Fibroblast of lung (primary cell): ENCODE data around the gene SSBP3. TPM values are rescaled to one million over a fixed set of nuclear protein-coding genes. Genes with fewer than 3 reads are reported as not detected.
A peak's percentile ranks its signal among the peaks of the same experiment; 100 is the strongest.

Experiments
- DNase-seq, 2 donors: peaks; one replicate each; pipeline versions ENCODE4 v3.0.0 to v3.0.0-alpha.2; 2010; ENCODE audit warnings: low read depth in 2 of 2
- H2AFZ ChIP-seq: 2 replicates; pipeline ENCODE4 v1.5.1; 2012; ENCODE audit warnings: low read length, control low read depth, inconsistent platforms
- H3K27ac ChIP-seq: 2 replicates; pipeline ENCODE4 v1.5.1; 2011; ENCODE audit warnings: low read length, control low read depth; ENCODE audit not compliant: insufficient read depth
- H3K27me3 ChIP-seq: 2 replicates; pipeline ENCODE4 v1.5.1; 2011; ENCODE audit warnings: mild to moderate bottlenecking, low read length; ENCODE audit not compliant: control insufficient read depth, insufficient read depth
- H3K36me3 ChIP-seq: 2 replicates; pipeline ENCODE4 v1.5.1; 2011; ENCODE audit warnings: low read length; ENCODE audit not compliant: control insufficient read depth, insufficient read depth
- H3K4me1 ChIP-seq: 2 replicates; pipeline ENCODE4 v1.5.1; 2011; ENCODE audit warnings: low read length; ENCODE audit not compliant: control insufficient read depth, insufficient read depth; ENCODE audit errors: extremely low read depth
- H3K4me2 ChIP-seq: 2 replicates; pipeline ENCODE4 v1.5.1; 2011; ENCODE audit warnings: low read length, control low read depth; ENCODE audit not compliant: insufficient read depth; ENCODE audit errors: extremely low read depth
- H3K4me3 ChIP-seq, 4 experiments: fragments of 200-600 bp in 1 of 4; sonication (generic) in 1 of 4; replicated peaks in 1 of 4; 2 replicates each; pipeline ENCODE4 v1.5.1; 2011 to 2016; ENCODE audit warnings: low read length in 4 of 4, low read depth in 3 of 4, mild to moderate bottlenecking in 3 of 4, control low read depth in 2 of 4, inconsistent platforms in 1 of 4, mixed read lengths in 1 of 4; ENCODE audit not compliant: insufficient read depth in 1 of 4; ENCODE audit errors: control extremely low read depth in 1 of 4
- H3K79me2 ChIP-seq: 2 replicates; pipeline ENCODE4 v1.5.1; 2012; ENCODE audit warnings: mild to moderate bottlenecking, low read length, inconsistent platforms; ENCODE audit not compliant: control insufficient read depth, insufficient read depth
- H3K9ac ChIP-seq: 2 replicates; pipeline ENCODE4 v1.5.1; 2011; ENCODE audit warnings: mild to moderate bottlenecking, low read length, control low read depth; ENCODE audit not compliant: insufficient read depth
- H3K9me3 ChIP-seq: 2 replicates; pipeline ENCODE4 v1.5.1; 2012; ENCODE audit warnings: low read depth, low read length; ENCODE audit not compliant: control insufficient read depth, insufficient read depth
- H4K20me1 ChIP-seq: 2 replicates; pipeline ENCODE4 v1.5.1; 2011; ENCODE audit warnings: low read length; ENCODE audit not compliant: control insufficient read depth, insufficient read depth; ENCODE audit errors: extremely low read depth
- CTCF ChIP-seq, 2 donors: IDR thresholded peaks in 1 of 2; conservative IDR thresholded peaks in 1 of 2; 1 replicate in 1 of 2; 2 replicates in 1 of 2; pipeline ENCODE4 v1.5.1; 2011 to 2012; ENCODE audit warnings: low read length in 2 of 2, control low read depth in 1 of 2, inconsistent platforms in 1 of 2, low read depth in 1 of 2, mild to moderate bottlenecking in 1 of 2
- EZH2 ChIP-seq: IDR thresholded peaks from 2 replicates; pipeline ENCODE4 v1.5.1; 2012; ENCODE audit warnings: low read length, control low read depth, mild to moderate bottlenecking; ENCODE audit errors: missing control alignments
- polyA plus RNA-seq, 2 donors: library from polyadenylated mRNA; depleted of rRNA in 1 of 2; stranded (reverse) in 1 of 2; unstranded in 1 of 2; fragments of >200 nt; gene quantifications; 2 replicates each; pipeline ENCODE4 v1.2.1, GENCODE V29; 2011 to 2012; ENCODE audit warnings: missing spikeins in 1 of 2
- total RNA-seq: library from RNA; depleted of rRNA; stranded (reverse); fragments of >200 nt; gene quantifications from 2 replicates; pipeline ENCODE4 v1.2.1, GENCODE V29; 2014

SSBP3 gene
- total and polyA plus RNA-seq, 2 donors (not counting 1 experiment from before 2014, with no cell fraction given) = 9.4 to 26.4 TPM

- Histone ChIP-seq H3K4me2 (no peak overlapping the region), H3K27ac (no peak overlapping the region), H3K4me1 (no peaks in the 10 kb centered on the region), H3K79me2 (peaks cover 9% of the 10 kb centered on the region), H3K27me3 (no peaks in the 10 kb centered on the region), H2AFZ (no peak overlapping the region), H3K36me3 (peaks cover 20% of the 10 kb centered on the region), H4K20me1 (no peaks in the 10 kb centered on the region), H3K9ac (no peak overlapping the region), H3K9me3 (no peaks in the 10 kb centered on the region), H3K4me3 (no peak overlapping the region)
- TF ChIP-seq EZH2 (no peak), CTCF (conservative IDR thresholded peaks at IDR 0.05 in 1 of 2, IDR thresholded peaks at IDR 0.05 in 1 of 2; ENCODE audit: low read depth in 1 of 2, low read length in 2 of 2) (no peak)
- no peak for DNase-seq
Measured at GRCh38 chr1:54207287-54207686, 198.9 kb downstream of the SSBP3 start.

GRCh38 chr1:54204199-54204598 lies 202.0 kb downstream of the SSBP3 start:
- no peak overlapping the region for H3K4me3 ChIP-seq
- no peak overlapping the region for H3K27ac ChIP-seq
- H3K27me3 ChIP-seq = no peaks in the 10 kb centered on the region
- no peak overlapping the region for H3K4me2 ChIP-seq
- TF ChIP-seq CTCF (conservative IDR thresholded peaks at IDR 0.05 in 1 of 2, IDR thresholded peaks at IDR 0.05 in 1 of 2; ENCODE audit: low read depth in 1 of 2, low read length in 2 of 2) = no peak
- TF ChIP-seq EZH2 = no peak
- DNase-seq = no peak
- H3K9me3 ChIP-seq = no peaks in the 10 kb centered on the region
- peaks cover 6% of the 10 kb centered on the region for H3K36me3 ChIP-seq
- no peak overlapping the region for H3K9ac ChIP-seq
- peaks cover 29% of the 10 kb centered on the region for H3K79me2 ChIP-seq
- no peak overlapping the region for H2AFZ ChIP-seq
- H4K20me1 ChIP-seq = no peaks in the 10 kb centered on the region
- peaks cover 7% of the 10 kb centered on the region for H3K4me1 ChIP-seq

GRCh38 chr1:54200519-54200997 lies 205.6 kb downstream of the SSBP3 start:
- Histone ChIP-seq H3K27ac (peak overlapping the region; percentile 73), H3K79me2 (peaks cover 29% of the 10 kb centered on the region), H3K36me3 (peaks cover 2% of the 10 kb centered on the region)

More at GRCh38 chr1:54200519-54200997, 205.6 kb downstream of the SSBP3 start:
- H4K20me1 ChIP-seq = no peaks in the 10 kb centered on the region
- TF ChIP-seq CTCF (conservative IDR thresholded peaks at IDR 0.05 in 1 of 2, IDR thresholded peaks at IDR 0.05 in 1 of 2; ENCODE audit: low read depth in 1 of 2, low read length in 2 of 2) = no peak
- no peak for TF ChIP-seq EZH2
- peak overlapping the region; percentile 2 for H2AFZ ChIP-seq
- H3K4me1 ChIP-seq = peaks cover 7% of the 10 kb centered on the region
- H3K27me3 ChIP-seq = no peaks in the 10 kb centered on the region
- DNase-seq = peak in 1 of 2 donors; percentile 17
- H3K4me3 ChIP-seq = peak overlapping the region; percentile 51 to 97 (median 76)
- peak overlapping the region; percentile 60 for H3K9ac ChIP-seq
- peak overlapping the region; percentile 92 for H3K4me2 ChIP-seq
- H3K9me3 ChIP-seq = no peaks in the 10 kb centered on the region
